ENCODE data around the gene KCNA5.
A peak's percentile ranks its signal among the peaks of the same experiment; 100 is the strongest.

Gene KCNA5

DNA sequence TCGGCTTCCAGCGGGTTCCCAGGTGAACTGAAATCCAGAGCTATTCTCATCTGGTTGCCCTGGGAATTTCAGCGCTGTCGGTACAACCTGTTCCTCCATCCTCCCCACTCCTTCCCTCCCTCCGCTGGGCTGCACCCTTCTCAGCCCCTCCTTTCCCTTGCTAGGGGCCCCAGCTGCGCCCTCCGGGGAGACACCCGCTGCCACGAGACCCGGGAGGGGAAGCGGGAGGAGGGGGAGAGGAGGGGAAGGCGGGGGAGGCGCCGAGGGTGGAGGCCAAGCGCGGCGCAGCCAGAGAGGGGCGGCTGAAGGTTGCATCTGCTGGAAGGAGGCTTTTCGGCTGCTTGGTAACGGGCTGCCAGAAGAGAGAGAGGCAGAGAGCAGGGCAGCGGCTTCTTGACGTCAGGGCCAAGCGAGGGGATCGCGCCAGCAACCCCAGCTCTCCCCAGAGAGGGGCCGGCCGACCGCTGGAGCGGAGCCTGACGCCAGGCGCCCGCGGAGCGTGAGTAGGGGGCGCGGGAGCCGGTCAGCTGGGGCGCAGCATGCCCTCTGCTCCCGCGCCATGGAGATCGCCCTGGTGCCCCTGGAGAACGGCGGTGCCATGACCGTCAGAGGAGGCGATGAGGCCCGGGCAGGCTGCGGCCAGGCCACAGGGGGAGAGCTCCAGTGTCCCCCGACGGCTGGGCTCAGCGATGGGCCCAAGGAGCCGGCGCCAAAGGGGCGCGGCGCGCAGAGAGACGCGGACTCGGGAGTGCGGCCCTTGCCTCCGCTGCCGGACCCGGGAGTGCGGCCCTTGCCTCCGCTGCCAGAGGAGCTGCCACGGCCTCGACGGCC, at the start of gene KCNA5:
Gene KCNA5, plus strand, starts transcription at position 291 of the 831 bp plus-strand sequence. Its CDS starts 269 bp downstream, at position 560.
- no peak for DNase-seq (ENCODE audit: low spot score)

DNA sequence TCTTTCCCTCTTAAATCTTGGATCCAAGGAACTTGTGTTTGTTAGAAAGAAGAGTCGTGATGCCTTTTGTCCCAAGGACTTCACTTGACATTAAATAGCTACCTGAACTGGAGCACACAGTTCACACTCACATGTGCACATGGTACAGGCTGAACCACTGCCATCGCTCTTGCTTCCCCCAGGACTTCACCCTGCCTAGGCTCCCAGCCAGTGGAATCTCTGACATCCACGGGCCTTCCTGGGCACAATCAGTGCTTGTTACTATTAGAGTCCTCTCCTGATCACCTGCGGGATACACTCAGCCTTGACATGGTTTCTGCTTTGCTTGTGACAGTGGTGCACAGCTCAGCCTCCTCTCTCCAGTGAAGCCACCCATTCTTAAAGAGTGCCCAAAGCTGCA, 49.1 kb upstream of the KCNA5 start:
- no peak for DNase-seq (ENCODE audit: low spot score)

DNA sequence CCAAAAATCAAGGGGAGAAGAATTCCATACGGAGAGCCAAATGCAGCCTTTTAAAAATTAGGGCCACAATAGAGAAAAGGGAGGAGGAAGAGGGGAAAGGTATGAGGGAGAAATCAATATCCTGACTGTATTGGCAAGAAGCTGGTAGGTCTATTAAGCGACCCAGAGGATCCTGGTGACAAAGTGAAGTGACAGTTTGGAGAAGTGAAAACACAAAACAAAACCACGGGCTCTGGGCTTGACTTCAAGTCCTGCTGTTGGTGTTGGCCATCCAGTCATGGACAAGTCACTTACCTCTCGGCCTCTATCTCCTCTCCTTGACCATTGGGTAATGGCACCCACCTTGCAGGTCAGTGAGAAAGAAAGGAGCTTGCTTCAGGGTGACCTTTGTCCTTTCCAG, 47.0 kb upstream of the KCNA5 start:
- no peak for DNase-seq (ENCODE audit: low spot score)

DNA sequence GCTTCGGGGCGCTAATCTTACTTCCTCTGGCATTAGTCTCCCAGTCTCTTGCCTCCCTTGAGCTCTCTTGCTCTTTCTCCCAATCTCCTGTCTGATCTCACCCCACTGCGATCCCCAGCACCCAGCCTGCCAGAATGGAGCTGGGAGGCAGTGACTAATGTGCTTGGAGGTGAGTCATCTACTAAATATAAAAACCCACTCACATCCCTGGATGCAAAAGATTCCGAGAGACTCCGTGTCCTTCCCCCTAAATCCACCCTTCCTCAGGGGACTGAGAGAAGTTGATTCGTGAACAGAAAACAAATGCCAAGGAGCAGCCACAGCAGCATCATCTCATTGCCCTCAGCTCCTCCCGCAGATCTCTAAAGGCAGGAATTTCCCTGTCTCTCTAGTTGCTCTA, 45.7 kb upstream of the KCNA5 start:
- peak; percentile 35 for DNase-seq (ENCODE audit: low spot score)

DNA sequence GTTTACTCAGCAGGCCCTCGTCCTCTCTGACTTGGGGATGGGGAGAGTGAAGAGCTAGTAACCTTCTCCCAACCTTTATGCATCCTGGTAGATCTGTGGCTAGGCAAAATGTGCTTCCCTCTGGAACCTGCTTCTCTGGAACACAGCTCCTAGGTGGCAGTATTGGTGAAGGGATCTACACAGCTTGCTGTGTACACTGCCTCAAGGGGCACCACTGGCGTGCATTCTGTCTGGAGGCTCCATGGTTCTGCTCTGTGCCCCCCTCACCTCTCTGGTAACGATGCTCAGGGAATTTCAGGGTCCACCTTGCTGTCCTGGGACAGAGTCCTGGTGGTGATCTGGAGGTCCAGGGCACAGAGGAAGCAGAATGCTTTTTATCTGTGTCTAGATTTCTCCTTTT, 43.5 kb upstream of the KCNA5 start:
- DNase-seq (ENCODE audit: low spot score): no peak

DNA sequence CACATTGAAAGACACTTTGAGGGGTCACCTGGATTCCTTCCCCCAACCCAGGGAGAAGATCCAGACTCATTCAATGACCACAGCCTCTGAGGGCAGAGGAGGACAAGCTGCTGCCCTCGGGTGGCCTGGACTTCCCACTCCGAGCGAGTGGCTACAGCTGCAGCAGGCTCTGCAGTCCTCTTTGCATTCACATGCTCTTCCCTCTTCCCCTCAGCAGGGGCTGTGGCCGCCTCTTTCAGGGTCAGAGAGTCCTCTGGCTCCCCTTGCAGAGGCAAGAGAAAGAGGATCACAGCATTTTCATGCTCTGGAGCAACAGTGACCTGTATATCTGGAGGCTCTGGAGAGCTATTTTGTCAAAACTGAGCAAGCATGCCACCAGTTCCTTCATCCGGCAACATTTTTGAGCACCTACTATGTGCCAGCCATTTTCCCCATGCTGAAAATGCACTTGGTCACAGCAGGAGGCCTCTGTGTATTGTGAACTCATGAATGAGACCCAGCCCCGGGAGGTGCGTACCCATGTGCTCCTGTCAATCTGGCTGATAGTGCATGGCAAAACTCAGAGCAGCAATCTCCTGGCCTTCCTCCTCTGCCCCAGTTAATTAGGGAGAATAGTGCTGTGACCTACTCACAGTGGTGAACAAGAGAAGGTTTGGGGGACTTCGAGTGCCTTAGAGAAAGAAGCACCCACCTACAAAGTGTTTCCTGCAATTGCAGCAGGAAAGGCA, 42.9 kb upstream of the KCNA5 start:
- DNase-seq (ENCODE audit: low spot score): no peak

DNA sequence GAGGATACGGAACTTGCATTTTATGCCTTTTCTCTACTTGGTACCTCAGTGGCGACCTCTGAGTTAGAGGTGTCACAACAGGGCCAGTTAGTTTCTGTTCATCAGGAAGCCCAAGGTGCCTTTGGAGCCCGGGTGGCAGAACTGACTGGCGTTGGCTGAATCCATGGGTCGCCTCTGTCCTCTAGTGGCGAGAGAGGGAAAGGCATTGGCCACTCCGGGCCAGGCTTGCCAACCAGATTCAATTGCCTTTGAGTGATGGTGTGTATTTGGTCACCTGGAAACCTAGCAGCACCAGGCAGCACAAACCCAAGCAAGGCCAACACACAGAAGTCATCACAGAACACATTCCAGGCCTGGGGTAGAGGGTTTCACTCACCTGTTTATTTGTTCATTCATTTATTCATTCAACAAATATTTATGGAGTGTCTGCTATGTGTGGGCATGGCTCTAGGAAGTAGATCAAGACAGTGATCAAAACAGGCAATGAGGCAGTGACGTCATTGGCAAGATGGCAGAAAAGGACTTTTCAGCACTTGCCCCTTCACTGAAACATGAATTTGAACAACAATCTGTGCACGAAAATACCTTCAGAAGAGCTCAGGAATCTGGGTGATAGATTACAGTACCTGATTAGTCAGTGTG, 40.5 kb upstream of the KCNA5 start:
- DNase-seq (ENCODE audit: low spot score): peak; percentile 69

DNA sequence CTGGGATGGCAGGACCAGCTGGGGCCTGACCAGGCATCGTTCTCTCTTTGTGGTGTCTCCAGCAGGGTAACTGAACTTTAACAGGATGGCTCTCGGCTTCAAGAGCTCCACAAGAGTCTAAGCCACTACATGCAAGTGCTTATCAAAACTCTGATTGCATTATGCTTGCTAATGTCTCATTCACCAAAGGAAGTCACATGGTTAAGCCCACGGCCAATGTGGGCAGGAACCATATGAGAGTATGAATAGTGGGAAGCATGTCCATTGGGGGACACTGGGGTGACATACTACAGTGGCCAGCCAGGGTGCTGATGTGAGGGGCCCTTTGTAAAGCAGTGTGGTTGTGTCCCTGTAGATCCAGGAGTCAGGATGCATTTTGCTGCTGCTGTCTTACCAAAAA, 35.0 kb upstream of the KCNA5 start:
- DNase-seq (ENCODE audit: low spot score): no peak

DNA sequence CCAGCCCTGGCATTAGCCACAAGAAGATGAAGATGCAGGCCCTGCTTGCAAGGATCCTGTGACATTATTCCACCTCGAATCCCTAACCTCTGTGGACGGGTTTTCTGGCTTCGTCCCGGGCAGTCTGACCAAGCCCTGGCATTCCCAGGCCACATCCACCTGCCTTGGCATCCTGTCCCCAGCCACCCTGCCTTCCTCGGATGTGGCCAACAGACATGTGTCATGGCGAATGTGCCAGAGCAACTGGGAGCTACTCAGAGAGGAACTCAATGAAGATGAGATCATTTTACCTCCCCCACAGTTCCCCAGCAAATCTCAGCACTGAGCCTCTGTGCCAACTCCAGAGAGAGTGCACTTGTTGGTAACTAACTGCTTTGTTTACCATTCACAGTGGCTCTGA, 33.5 kb upstream of the KCNA5 start:
- DNase-seq (ENCODE audit: low spot score): no peak

DNA sequence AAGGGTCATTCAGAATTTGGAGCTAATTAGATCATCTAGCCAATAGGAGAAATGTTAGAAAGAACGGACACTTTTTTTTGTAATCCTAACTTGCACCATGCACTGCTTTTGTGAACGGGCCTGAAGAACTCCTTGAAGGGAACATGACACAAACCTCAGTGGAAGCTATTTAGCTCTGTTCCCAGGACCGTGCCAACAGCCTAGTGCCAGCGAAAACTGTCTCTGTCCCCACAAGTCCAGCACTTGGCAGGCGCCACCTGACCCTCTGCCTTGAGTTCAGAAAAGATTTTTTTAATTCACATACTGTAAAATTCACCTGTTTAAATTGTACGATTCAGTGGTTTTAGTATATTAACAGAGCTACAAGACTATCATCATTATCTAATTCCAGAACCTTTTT, 31.3 kb upstream of the KCNA5 start:
- DNase-seq (ENCODE audit: low spot score): no peak

DNA sequence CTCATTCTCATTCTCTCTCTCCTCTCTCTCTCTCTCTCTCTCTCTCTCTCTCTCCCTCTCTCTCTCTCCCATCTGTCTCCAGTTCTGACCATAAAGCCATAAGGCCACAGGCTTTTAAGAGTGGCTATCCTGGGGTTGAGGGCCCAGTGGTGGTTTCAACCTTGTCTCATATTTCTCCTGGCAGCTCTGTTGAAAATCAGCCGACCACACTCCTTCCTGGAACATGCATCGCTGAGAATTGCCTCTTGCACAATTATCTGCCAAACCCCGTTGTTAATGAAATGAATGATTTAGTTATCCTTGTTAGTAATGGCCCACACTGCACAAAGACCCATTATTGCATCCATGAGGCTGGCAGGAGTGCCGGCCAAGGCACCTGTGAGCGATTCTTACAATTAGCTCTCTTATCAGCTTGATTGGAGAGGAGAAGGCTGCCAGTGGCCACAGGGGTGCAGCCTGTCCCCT, 30.4 kb upstream of the KCNA5 start:
- no peak for DNase-seq (ENCODE audit: low spot score)

DNA sequence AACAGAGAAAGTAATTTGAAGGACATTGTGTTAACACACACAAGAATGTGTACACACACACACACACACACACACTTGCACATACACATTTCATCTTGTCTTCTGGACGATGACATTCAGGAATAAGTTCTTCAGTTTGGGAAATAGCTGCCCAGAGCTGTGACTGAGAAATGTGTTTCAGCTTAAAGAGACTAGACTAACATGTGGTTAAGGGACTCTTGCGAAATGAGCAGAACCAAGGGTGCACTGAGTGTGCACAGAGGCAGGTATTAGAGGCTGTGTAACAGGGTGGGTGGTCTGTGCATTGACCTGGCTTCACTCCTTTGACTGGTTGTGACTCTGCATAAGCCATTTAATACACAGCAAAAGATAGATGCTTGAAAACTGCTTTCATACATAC, 29.4 kb upstream of the KCNA5 start:
- no peak for DNase-seq (ENCODE audit: low spot score)

DNA sequence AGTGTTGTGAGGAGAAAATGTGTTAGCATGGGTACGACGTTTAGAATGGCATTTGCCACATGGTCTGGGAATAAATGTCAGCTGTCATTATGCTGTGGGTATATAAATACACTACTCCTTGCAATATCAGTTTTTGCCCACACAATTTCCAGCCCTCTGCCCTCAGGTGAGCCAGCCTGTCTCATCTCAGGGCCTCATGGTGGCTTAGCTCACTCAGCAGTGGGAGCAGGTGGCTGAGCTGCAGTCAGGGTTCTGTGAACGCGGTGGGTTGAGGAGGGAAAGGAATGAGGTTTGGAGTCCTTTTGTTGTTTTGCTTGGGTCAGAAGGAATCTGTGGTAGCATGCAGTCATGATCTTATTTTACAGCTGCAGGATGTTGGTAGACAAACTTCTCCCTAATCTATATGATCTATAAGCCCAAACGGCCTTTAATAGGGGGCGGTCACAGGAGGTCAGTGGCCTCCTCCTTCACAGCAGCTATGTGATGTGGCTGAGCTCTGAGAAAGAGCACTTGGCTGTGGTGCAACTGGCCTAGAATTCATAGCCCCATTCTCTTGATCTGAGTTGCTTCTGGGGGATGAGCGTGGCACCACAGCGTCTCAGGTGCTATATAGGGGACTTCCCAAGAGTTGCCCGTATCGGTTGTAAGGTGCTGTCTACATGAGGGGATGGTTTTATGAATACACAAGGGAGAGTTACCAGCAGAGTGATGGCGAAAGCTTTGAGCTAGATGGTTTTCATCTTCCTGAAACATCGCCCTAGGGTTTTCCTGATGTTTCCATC, 27.8 kb upstream of the KCNA5 start:
- no peak for DNase-seq (ENCODE audit: low spot score)

DNA sequence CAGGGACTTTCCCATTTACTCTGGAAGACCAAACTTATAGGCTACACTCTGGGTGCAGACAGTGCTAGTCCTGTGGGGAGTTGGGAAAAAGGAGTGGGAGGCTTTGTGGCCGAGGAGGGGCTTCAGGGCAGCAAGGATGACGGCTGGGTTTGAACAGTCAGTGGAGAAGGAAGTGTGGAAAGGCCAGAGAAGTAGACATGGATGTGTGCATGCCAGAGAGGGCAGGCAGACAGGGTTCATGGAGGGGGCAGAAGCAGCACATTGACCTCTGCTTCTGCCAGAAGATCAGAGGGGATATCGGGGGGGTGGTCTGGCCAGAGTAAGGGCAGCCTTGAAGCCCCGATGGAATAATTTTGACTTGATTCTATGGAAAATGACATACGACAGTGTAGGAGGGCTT, 27.2 kb upstream of the KCNA5 start:
- DNase-seq (ENCODE audit: low spot score): no peak

DNA sequence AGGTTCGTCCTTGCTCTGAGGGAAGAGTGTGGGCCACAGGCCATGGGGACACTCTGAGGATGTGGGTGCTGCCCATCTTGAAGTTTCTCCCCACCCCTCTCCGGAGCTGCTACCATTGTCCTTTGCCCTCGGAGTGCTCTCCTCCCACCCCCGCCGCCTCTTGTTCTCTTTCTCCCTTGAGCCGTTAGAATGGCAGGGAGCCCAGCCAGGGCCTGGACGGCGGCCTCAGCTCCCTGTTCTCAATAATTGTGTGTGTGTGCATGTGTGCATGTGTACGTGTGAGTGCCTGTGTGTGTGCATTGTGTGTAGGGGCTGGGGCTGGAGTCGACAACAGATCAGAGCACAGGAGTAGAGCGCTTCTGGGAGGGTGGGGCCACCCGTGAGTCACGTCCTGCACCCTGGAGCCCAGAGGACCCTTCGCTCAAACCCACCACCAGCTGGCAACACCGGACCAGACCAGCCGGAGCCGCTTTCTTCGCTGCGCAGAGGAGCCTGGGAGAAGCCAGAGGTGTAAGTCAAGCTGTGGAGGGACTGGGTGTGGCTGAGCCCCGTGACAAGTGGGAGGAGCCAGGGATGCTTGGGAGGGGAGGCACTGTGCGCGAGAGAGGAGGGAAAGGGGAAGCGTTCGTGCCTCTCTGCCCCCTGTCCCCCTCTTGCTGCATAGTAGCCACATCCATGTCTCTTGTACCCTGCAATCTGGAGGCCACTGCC, 25.9 kb upstream of the KCNA5 start:
- no peak for DNase-seq (ENCODE audit: low spot score)

DNA sequence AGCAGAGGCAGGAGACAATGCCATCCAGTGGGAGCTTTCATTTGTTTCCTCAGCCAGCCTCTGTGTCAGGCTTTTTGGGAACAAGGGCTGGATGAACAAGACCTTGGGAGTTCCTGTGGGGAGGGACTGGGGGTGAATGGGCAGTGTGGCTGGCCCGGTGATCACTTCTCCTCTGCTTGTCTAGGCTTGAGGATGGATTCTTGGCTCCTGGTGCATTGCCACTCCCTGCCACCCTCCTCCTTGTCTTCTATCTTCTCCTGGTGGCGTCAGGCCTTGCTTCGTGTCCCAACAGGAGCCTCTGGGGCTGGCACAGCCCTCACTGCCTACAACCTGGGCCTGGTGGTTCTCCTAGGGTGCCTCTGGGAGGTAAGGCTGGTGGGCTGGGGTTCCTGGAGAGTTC, 25.0 kb upstream of the KCNA5 start:
- no peak for DNase-seq (ENCODE audit: low spot score)

DNA sequence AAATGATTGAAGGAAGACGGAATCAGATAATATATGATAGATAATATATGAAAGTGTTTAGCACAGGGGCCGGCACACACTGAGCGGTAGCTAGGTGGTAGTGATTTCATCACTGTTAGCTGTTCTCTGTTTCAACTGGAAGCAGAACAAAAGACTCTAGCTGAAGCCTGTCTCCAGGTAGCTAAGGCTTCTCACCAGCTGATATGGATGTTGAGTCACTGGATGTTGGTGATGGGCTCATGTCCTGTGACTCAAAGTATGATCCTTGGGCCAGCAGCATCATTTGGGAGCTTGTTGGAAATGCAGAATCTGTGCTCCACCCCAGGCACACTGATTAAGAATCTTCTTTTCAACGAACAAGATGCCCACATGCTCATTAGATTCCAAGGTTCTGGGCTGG, 21.7 kb upstream of the KCNA5 start:
- no peak for DNase-seq (ENCODE audit: low spot score)

DNA sequence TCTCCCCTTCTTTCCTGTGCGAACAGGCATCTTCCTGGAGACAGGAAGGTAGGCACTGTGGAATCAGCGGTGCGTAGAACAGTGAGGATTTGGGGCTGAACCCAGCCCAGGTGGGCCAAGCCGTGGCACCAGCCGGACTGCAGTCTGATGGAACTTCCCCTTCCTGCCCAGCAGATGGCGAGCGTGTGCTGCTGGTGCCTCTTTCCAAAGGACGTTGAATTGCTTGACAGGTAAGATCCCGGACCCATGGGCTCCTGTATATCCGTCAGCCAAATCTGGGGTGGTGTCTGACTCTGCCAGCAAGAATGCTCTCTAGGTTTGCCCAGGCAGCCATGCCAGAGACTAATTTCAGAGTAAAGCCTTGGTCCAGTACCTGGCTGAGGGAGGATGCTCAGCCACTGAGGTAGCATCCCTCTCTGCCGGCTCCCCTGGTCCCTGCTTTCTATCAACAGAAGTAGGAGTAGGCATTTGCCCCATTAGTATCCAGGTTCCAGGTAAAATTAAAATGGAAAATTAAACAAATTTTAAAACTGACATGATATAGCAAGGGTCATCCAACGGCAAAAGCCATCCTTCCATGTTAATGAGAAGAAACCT, 21.1 kb upstream of the KCNA5 start:
- DNase-seq (ENCODE audit: low spot score): peak; percentile 69

DNA sequence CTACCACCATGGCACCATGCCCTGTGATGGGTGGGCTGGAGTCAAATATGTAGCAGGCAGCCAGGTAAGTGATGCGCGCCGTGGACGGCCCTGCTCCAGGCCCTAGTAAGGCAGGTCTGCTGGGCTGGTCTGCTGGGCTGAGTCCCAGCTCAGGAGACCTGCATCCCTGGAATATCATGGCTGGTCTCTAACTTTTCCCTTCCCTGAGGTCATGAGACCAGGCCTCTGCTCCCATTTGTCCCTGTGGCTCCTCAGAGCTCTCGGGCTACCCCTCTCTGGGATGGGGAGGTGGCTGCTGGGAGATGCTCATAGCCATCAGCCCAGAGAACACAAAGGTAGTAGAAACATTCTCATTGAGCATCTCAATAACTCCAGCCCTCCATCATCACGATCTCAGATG, 19.8 kb upstream of the KCNA5 start:
- no peak for DNase-seq (ENCODE audit: low spot score)

DNA sequence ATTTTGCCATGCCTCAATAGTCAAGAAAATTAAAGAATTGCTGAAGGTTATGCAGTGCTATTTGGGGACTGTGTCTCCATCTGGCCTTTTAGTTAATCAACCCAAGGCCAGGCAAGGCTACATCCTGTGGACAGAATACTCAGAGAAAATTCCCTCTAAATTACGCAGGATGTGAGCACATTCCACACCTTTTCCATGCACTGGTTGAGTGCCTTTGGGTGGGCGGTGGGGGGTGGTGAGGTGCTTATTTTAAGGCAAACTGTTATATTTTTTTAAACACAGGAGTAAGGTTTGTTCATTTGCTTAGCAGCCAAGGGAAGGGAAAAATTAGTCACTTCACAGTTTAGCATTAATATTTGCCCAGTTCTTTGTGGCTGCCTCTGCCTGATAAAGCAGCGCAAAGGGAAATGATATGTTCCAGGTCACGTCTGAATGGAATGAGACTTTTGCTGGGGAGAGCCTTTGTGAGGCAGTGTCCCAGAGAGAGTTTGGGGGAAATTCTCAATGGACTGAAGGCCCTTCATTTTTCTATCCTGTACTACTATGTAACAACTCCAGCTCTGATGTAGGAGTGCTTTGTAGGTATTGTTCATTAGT, 17.2 kb upstream of the KCNA5 start:
- no peak for DNase-seq (ENCODE audit: low spot score)

Measured in LoVo (cell line).